Endothelial cell of umbilical vein (primary cell): ENCODE results near the gene PPP1CA. TPM values are rescaled to one million over a fixed set of nuclear protein-coding genes. Genes with fewer than 3 reads are reported as not detected.

Experiments used
- BruUV-seq: library from RNA; stranded (reverse); fragments of 400-500 nt; replicated peaks from 2 replicates; lab custom pipeline; 2021; lab: Mats Ljungman, UMichigan
- CTCF ChIA-PET: fragments of 300-600, 350-600 bp; sonication (Branson Sonifier 250); formaldehyde crosslinking; loops from one replicate; lab custom pipeline; 2021; ENCODE audit warnings: antibody characterized with exemption, inconsistent platforms; lab: Charles Lee
- POLR2A ChIA-PET: fragments of 300-600, 350-600 bp; sonication (Branson Sonifier 250); formaldehyde crosslinking; loops from one replicate; lab custom pipeline; 2021; ENCODE audit warnings: antibody characterized with exemption, inconsistent platforms; lab: Charles Lee
- DNase-seq: peaks from one replicate; pipeline ENCODE4 v3.0.0-alpha.2; 2011; ENCODE audit warnings: low read depth, low spot score
- FAIRE-seq: peaks from 2 replicates; lab custom pipeline; 2011; peaks lifted over from hg19 to GRCh38; lab: Jason Lieb, UNC
- H2AFZ ChIP-seq: 2 replicates; pipeline ENCODE4 v1.6.0; 2012; ENCODE audit warnings: low read depth, low read length, control low read depth, inconsistent platforms
- H3K27ac ChIP-seq: 2 replicates; pipeline ENCODE4 v1.5.1; 2011; ENCODE audit warnings: low read depth, mild to moderate bottlenecking, control low read depth, low read length, moderate library complexity; ENCODE audit not compliant: insufficient read depth
- H3K27me3 ChIP-seq, 2 experiments: 2 replicates each; pipeline versions ENCODE4 v1.6.0 to v1.6.1; 2011; ENCODE audit warnings: low read length in 2 of 2, mixed read lengths in 1 of 2; ENCODE audit not compliant: control insufficient read depth in 2 of 2, insufficient read depth in 2 of 2
- H3K36me3 ChIP-seq, 2 experiments: 2 replicates in 1 of 2; 3 replicates in 1 of 2; pipeline ENCODE4 v1.5.1; 2011; ENCODE audit warnings: low read length in 2 of 2, mild to moderate bottlenecking in 1 of 2, moderate library complexity in 1 of 2; ENCODE audit not compliant: control insufficient read depth in 2 of 2, insufficient read depth in 2 of 2; ENCODE audit errors: extremely low read depth in 1 of 2
- H3K4me1 ChIP-seq: 3 replicates; pipeline ENCODE4 v1.5.1; 2011; ENCODE audit warnings: mild to moderate bottlenecking, low read length; ENCODE audit not compliant: control insufficient read depth, insufficient read depth; ENCODE audit errors: extremely low read depth
- H3K4me2 ChIP-seq: 2 replicates; pipeline ENCODE4 v1.6.1; 2011; ENCODE audit warnings: low read length, control low read depth, mixed read lengths; ENCODE audit not compliant: insufficient read depth
- H3K4me3 ChIP-seq, 3 experiments: fragments of 200-600 bp in 1 of 3; sonication (generic), shearing (Covaris generic) in 1 of 3; replicated peaks in 1 of 3; 2 replicates each; pipeline ENCODE4 v1.5.1; 2011 to 2016; ENCODE audit warnings: control low read depth in 3 of 3, low read length in 3 of 3, mild to moderate bottlenecking in 2 of 3, inconsistent platforms in 1 of 3, low read depth in 1 of 3, moderate library complexity in 1 of 3; ENCODE audit not compliant: insufficient read depth in 1 of 3
- H3K79me2 ChIP-seq: 2 replicates; pipeline ENCODE4 v1.6.0; 2012; ENCODE audit warnings: low read length, inconsistent platforms; ENCODE audit not compliant: control insufficient read depth, insufficient read depth
- H3K9ac ChIP-seq: replicated peaks from 2 replicates; pipeline ENCODE3; 2011; ENCODE audit warnings: low read length, control low read depth; ENCODE audit not compliant: insufficient read depth; ENCODE audit errors: extremely low read depth
- H3K9me1 ChIP-seq: replicated peaks from 3 replicates; pipeline ENCODE4 v1.6.0; 2011; ENCODE audit warnings: mild to moderate bottlenecking, low read length; ENCODE audit not compliant: control insufficient read depth, insufficient read depth; ENCODE audit errors: extremely low read depth
- H3K9me3 ChIP-seq: replicated peaks from 2 replicates; pipeline ENCODE4 v1.5.1; 2012; ENCODE audit warnings: low read length, inconsistent platforms; ENCODE audit not compliant: control insufficient read depth, insufficient read depth
- H4K20me1 ChIP-seq: replicated peaks from 2 replicates; pipeline ENCODE3; 2011; ENCODE audit warnings: mild to moderate bottlenecking, low read length; ENCODE audit not compliant: control insufficient read depth, insufficient read depth; ENCODE audit errors: extremely low read depth
- CTCF ChIP-seq, 2 donors: IDR thresholded peaks; 1 replicate in 1 of 2; 2 replicates in 1 of 2; pipeline ENCODE4 v1.5.1; 2011; ENCODE audit warnings: low read length in 2 of 2, mild to moderate bottlenecking in 2 of 2, moderate library complexity in 2 of 2, control low read depth in 1 of 2, inconsistent platforms in 1 of 2, low read depth in 1 of 2; ENCODE audit not compliant: insufficient read depth in 1 of 2; ENCODE audit errors: extremely low read depth in 1 of 2
- EZH2 ChIP-seq: IDR thresholded peaks from 2 replicates; pipeline ENCODE4 v1.6.1; 2012; ENCODE audit warnings: borderline replicate concordance, low read depth, mild to moderate bottlenecking, moderate library complexity, low read length, inconsistent platforms; ENCODE audit not compliant: severe bottlenecking
- FOS ChIP-seq: IDR thresholded peaks from 2 replicates; pipeline ENCODE4 v1.6.1; 2011; ENCODE audit warnings: mild to moderate bottlenecking, low read length, moderate library complexity, borderline replicate concordance; ENCODE audit not compliant: insufficient read depth
- GATA2 ChIP-seq: IDR thresholded peaks from 2 replicates; pipeline ENCODE4 v1.7.0; 2011; ENCODE audit warnings: low read depth, mild to moderate bottlenecking, moderate library complexity, mixed read lengths, low read length; ENCODE audit not compliant: insufficient read length, insufficient read depth
- MAX ChIP-seq: IDR thresholded peaks from 2 replicates; pipeline ENCODE4 v1.6.1; 2011; ENCODE audit not compliant: insufficient read depth, insufficient read length
- MYC ChIP-seq: IDR thresholded peaks from one replicate; pipeline ENCODE4 v1.6.1; 2011; ENCODE audit warnings: mild to moderate bottlenecking, low read depth, low read length
- POLR2A ChIP-seq: IDR thresholded peaks from 2 replicates; pipeline ENCODE4 v1.6.1; 2012; ENCODE audit warnings: low read depth, mild to moderate bottlenecking, control low read depth, low read length
- dilution Hi-C: fragments of 300-500 bp; cut with MboI; formaldehyde crosslinking; loops from one replicate; pipeline ENCODE4 v1.15.0; 2019; ENCODE audit warnings: low sequenced_read_pairs; ENCODE audit not compliant: extremely low pct_ligation_motif_present
- intact Hi-C: fragments of 100-400 bp; cut with micrococcal nuclease; formaldehyde crosslinking; loops from one replicate; pipeline ENCODE4 v1.10.0; 2022
- polyA plus RNA-seq, 4 experiments: library from polyadenylated mRNA; depleted of rRNA in 3 of 4; stranded (reverse) in 3 of 4; unstranded in 1 of 4; fragments of >200 nt; gene quantifications; 2 replicates each; pipeline versions ENCODE4 v1.2.1 to v1.2.3, GENCODE V29; 2011 to 2012; ENCODE audit warnings: missing spikeins in 1 of 4
- total RNA-seq: library from RNA; stranded (reverse); gene quantifications from 2 replicates; pipeline ENCODE4 v1.2.3, GENCODE V29; 2021

PPP1CA gene
- total and polyA plus RNA-seq, 2 donors (not counting 3 experiments of a cell fraction or from before 2014, with no cell fraction given), result 192 to 419 TPM

GRCh38 chr11:67349457-67349856 lies 52.2 kb downstream of the PPP1CA start:
- BruUV-seq, result no TSS peak
- CTCF ChIA-PET, result interaction anchor here (0.6 to 15.0 kb wide), 3 partner anchors 29 to 86 kb away, joined by 3 to 1051 read pairs (median 7); partner anchors contain the start of gene CLCF1
- FAIRE-seq, result no peak
- peaks cover 25% of the 10 kb centered on the region for H3K4me1 ChIP-seq
- no peak overlapping the region for H3K27ac ChIP-seq
- no peaks in the 10 kb centered on the region for H3K36me3 ChIP-seq
- H3K4me2 ChIP-seq, result no peak overlapping the region
- no peak overlapping the region for H3K4me3 ChIP-seq
- intact Hi-C loops, result no loop called here
- H3K27me3 ChIP-seq, result no peaks in the 10 kb centered on the region
- no peak overlapping the region for H2AFZ ChIP-seq
- H3K79me2 ChIP-seq, result peaks cover 4% of the 10 kb centered on the region
- no peak for DNase-seq
- TF ChIP-seq POLR2A (no peak), CTCF (IDR thresholded peaks at IDR 0.05; ENCODE audit: extremely low read depth in 1 of 2, insufficient read depth in 1 of 2, low read depth in 1 of 2, low read length in 2 of 2) (no peak), MAX (no peak), FOS (no peak), MYC (no peak), EZH2 (no peak), GATA2 (no peak)
- dilution Hi-C loops, result no loop called here
- no peaks in the 10 kb centered on the region for H3K9me3 ChIP-seq
- no peak overlapping the region for H3K9ac ChIP-seq
- POLR2A ChIA-PET, result no interaction called here
- no peaks in the 10 kb centered on the region for H4K20me1 ChIP-seq
- H3K9me1 ChIP-seq, result no peaks in the 10 kb centered on the region
